ENCODE results near the gene DEFB124.
"Not testable (repeated sequence)": the region's sequence is repeated elsewhere in the genome, so short reads cannot be mapped to it uniquely, and the experiment has no call there.

DEFB124 gene, protein sequence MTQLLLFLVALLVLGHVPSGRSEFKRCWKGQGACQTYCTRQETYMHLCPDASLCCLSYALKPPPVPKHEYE

DNA sequence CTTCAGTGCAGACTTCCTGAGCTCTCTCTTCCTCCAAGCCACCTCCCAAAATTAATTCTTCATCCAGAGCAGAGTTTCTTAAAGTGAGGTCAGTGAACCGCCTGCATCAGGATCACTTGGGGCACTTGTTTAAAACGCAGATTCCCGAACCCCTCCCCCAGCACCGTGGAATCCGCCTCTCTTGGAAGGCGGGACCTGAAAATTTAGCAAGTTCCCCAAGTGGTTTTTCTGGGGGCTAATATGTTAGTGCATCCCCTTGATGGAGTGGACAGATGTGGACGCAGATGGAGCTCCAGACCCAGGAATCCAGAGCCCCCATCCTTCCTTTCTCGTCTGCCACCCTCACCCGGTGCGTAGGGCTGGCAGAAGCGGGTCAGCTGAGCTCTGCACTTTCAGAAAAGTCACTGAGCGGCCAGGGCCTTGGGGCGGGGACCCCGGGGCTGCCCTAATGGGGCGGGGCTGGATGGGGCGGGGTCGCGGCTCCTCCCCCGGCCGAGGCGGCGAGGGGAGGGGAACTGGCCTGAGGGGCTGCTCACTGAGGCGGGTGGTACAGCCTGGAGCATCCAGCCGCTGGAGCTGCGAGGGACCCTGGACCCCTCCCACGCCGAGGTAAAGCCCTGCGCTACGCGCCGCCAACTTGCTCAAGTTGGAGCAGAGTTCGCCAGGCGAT is at the start of gene DEFB124, which contains the start of gene REM1:
Gene DEFB124 (minus strand): TSS at position 370 of the 670 bp plus-strand sequence. CDS start 2,114 bp downstream, outside the sequence.
Gene REM1 (plus strand): TSS at position 531 of the 670 bp plus-strand sequence. CDS start 1,158 bp downstream, outside the sequence.
- no peak for DNase-seq

DNA sequence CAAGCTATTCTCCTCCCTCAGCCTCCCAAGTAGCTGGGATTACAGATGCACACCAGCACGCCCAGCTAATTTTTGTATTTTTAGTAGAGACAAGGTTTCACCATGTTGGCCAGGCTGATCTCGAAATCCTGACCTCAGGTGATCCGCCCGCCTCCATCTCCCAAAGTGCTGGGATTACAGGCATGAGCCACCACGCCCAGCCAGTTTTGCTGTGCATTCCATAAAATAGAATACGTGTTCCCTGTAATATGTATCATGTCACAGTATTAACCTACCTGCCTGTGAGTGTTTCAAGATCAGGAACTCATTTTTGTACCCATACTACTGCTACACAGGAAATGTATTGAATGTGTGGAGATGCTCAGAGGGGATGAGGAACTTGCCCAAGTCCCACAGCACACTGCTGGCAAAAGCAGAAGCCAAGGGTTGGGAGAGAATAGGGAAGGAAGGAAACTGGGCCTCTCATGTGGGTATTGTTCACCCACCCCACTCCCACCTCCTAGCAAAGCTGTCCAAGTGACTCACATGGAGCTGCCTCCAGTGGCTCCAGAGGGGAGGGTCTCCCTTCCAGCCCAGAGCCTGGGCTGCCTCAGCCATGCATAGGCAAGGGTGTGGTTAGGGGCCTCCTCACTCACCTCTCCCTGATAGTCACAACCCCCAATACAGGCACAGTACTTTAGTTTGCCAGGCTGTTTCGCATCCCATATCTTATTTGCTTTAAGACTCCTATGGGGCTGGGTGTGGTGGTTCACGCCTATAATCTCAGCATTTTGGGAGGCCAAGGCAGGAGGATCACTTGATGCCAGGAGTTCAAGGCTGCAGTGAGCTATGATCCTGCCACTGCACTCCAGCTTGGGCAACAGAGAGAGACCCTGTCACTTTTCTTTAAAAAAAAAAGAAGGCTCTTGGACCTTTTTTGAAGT is 48.7 kb upstream of the DEFB124 start:
- DNase-seq = no peak

DNA sequence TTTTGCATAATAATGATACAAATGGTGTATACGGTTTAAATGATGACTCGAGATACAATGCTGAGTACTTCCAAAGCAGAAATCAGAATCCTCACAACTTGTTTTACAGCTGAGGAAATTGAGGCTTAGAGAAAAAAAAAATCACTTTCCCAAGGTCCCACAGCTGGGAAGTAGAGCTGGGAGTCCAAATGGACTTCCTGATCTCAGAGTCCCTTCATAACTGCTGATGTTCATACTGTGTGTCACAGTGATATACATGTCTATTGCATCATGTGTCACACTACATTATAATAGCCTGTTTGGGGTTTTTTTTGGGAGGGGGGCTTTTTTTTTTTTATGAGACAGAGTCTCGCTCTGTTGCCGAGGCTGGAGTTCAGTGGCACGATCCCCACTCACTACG is 47.8 kb upstream of the DEFB124 start:
- no peak for DNase-seq

DNA sequence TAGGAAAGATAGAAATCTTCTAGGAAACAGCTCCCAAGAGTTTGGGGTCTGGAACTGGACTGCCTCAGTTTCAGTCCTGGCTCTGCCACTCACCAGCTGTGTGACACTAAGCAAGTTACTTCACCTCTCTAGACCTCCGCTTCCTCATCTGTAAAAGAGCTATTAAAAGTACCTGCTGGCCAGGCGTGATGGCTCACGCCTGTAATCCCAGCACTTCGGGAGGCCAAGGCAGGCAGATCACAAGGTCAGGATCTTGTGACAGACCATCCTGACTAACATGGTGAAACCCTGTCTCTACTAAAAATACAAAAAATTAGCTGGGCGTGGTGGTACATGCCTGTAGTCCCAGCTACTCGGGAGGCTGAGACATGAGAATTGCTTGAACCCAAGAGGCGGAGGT is 46.3 kb upstream of the DEFB124 start:
- DNase-seq = not testable (repeated sequence)

DNA sequence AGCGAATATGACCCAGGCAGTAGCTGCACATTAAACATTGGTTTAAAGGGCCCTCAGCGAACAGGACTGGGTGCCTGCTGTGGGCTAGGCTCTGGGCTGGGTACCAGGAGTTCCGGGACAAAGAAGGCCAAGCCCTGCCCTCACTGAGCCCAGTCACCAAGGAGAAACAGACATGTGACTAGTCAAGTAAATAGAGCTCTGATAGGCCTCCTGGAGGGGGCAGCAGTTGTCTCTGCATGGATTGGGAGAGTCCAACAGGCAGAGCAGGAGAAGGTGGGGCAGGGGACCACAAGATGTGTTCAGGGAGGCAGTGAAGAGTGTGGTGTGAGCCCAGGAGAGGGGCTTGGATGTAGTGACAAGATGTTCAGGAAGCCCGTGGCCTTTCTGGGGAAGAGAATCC is 42.4 kb upstream of the DEFB124 start:
- peak in 1 of 2 experiments; percentile 75 for DNase-seq

DNA sequence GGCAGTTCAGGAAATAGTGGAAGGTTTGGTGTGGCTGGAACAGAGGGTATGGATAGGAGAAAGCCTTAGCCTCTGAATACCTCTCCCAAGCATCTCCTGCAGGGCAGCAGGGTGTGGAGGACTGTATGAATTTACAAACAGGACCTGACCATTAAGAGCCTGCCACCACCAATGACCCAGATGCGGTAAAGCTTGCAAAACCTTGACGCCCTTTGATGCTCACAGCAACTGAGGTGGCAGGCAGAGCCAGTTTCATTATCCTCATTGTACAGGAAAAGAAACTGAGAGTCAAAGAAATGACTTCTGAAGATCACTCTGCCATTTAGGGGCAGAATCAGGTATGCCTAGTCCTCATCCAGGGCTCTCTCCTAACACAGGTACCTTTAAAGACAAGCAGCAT is 41.7 kb upstream of the DEFB124 start:
- no peak for DNase-seq

DNA sequence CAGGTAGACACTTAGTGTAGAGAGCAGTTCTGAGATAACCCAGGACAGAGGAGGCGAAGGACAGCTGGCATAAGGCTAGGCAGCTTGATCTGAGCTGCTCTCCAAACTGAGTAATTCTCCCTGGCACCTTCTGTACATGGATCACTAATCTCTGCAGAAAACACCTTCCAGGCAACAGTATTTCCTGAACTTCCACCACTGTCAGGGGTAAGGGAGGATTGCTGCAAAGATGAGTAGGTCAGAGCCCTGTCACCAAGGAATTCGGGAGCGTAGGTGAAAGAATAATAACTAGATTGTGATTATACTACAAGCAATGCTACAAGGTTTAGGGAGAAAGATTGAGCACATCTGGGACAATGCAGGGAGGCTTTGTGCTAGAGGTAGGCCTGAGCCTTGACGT is 41.2 kb upstream of the DEFB124 start:
- DNase-seq = no peak

DNA sequence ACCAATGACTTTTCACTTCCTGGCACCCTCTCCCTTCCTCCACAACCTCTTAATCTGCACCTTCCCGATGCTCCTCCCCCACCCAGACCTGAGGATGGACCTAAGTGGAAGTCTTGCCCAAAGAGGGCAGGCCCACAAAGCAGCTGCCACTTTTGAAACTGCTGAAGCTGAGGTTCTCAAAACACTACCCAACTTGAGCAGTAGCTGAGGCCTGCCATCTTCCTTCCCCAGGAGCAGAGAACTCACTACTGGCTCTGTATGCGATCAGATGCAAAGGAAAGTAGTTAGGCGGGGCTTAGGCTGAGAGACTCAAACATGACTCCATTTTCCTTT is 40.8 kb upstream of the DEFB124 start:
- no peak for DNase-seq

DNA sequence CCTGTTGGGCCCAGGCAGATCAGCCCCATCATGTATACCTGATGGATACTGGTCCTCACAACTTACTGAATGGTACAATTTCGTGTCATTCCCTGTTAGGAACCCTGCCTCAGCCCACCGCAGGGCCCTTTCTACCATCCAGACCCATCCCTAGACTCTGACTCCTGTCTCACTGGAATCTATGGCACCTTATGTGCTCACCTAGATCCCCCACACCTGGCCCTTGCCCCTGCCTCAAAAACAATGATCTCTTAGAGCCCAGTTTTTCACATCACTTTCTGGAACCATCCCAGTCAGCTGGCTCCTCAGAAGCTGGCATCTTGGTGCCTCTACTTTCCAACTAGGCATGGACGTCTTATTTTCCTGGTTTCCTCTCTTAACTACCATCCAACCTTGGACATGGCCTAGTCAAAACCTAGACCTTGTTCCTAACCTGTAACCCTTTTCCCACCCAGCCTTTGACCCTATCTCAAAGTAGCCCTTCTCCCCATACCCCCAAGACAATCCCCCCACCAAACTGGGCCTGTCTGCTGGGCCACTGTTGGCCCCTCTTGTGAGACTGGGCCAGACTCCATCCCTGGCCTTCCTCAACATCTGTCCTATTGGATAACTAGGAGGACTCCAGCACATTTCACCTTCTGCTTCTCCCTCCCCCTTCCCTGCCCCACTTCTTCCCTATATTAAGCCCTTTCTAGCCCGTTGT is 40.3 kb upstream of the DEFB124 start:
- no peak for DNase-seq

DNA sequence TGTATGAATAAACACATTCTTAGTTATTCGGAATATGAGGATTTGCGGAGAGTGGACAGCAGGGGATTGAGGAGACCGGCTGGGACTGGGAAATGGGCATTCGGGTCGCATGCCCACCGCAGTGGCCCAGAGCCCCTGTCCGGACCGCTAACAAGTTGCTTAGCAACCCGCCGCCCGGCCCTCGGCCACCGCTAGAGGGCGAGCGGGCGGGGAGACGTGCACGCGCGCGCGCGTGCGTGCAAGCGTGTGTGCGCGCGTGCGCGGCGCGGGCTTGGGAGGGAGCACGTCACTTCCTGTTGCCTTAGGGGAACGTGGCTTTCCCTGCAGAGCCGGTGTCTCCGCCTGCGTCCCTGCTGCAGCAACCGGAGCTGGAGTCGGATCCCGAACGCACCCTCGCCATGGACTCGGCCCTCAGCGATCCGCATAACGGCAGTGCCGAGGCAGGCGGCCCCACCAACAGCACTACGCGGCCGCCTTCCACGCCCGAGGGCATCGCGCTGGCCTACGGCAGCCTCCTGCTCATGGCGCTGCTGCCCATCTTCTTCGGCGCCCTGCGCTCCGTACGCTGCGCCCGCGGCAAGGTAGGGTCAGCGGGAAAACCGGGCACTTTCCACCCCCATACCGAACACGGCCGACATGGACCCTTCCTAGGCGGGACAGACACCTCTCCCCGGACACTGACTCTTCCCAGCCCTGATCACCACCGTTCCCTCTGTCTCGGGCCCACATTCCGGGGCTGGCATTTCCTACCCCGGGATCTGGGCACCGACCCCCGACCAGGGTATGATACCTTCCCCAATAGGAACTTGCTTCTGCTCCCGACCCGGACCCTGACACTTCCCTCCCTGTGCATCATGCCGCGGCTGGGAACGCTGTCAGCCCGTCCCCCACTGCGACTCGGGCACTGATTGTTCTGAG is 39.5 kb upstream of the DEFB124 start, which contains the start of gene HM13:
Gene HM13 (plus strand): TSS at position 289 of the 918 bp plus-strand sequence. CDS start 110 bp downstream, at position 399.
- DNase-seq = peak; percentile 91 to 92

DNA sequence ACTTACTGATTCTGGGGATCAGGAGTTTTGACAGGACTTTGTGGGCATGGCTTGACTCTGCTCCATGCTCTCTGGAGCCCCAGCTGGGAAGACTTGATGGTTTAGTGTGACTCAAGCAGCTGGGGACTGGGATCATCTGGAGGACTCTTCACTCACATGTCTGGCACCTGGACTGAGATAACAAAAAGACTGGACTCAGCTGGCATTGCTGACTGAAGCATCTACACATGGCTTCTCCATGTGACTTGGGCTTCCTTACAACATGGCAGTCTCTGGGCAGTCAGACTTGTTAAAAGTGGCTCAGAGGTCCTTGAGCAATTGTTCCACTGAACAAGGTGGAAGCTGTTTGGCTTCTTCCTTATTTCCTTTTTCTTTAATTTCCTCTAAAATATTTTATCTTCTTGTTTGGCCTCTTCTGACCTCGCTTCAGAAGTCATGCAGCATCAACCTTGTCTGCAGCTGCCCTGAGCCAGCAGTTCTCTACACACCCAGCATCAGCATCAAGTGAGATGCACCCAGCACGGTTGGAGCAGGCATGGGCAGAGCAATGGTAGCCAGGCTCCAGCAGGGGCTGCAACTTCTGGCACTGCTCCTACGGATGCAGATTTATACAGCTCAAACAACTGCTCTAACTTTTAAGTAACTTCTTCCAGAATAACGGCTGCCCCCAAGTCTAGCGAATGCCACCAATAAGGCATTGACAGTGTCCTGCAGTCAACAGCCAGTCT is 33.8 kb upstream of the DEFB124 start:
- no peak for DNase-seq

DNA sequence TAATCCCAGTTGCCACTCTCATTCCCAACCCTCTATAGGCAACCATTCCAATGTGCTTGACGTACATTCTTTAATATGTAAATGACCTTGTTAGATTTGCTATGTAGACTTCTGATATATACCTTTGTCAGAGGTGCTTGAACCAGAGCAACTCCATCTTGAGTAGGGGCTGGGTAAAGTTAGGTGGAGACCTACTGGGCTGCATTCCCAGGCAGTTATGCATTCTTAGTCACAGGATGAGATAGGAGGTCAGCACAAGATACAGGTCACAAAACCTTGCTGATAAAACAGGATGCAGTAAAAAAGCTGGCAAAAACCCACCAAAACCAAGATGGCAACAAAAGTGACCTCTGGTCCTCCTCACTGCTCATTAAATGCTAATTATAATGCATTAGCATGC is 31.0 kb upstream of the DEFB124 start:
- no peak for DNase-seq

DNA sequence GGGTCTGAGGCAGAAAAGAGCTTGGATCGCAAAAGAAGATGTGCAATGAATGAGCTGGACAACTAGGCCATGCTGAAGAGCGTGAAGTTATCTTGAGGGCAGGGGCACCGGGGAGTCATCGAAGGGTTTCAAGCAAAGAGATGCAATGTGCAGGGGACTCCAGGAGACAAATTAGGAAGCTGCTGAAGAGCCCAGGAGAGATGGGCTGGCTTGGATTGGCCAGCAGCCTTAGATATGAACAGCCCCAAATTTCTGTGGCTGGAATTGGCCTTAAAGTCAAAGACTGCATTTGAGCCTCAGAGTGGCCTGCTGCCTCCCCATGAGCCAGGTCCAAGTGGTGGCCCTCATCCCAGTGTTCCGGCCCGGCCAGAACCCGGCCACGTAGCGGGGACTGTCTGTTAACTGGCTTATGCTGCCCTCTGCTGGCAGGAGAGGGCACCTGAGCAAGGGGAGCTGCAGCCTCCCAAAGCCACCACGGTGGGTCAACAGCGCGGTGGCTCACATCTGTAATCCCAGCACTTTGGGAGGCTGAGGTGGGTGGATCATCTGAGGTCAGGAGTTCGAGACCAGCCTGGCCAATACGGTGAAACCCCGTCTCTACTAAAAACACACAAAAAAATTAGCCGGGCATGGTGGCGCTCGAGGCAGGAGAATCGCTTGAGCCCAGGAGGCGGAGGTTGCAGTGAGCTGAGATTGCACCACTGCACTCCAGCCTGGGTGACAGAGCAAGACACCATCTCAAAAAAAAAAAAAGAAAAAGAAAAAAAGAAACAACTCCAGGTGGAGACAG is 28.2 kb upstream of the DEFB124 start:
- DNase-seq = peak; percentile 57 to 79

DNA sequence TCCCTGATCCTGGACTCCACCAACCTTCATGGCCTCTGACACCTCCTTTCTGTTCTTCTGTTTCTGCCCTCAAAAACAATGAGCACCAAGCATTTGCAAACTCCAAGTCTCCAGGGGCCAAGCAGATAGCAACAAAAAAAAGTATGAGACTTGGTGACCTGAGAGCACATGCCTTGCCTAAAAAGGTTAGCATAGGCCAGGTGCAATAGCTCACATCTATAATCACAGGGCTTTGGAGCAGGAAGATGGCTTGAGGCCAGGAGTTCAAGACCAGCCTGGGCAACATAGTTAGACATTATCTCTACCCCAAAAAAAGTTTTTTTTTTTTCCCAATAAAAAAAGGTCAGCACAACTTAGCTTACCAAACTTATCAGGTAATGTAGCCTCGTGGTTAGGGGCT is 25.6 kb upstream of the DEFB124 start:
- no peak for DNase-seq

DNA sequence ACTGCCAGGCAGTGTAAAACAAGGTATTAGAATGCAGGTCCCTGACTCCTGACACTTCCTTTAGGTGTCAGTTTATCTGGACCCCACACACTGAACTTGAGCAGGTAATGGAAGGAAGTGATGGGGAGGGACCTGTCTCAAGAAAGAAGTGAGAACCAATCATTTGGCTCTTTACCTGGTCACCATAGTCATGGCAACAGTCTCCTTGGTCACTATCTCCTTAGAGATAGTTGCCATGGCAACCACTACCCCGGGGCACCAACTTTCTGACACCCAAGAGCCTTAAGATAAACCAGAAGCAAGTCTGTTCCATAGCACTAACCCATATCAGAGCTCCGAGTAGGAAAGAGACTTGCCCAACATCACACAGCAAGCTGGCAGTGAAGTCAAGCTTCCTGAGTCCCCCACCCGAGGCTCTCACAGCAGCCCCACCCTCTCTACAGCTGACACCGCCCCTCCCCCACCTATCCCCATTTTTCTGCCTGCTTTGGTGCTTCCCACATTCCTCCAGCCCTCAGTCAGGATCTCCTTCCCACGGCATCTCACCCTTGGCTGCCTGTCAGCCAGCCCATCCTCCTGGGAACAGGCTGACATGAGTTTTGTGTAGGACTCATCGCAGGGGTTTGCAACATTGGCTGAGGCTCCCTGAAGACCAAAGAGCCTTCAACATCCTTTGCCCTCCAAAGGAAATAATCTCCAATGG is 23.1 kb upstream of the DEFB124 start:
- DNase-seq = no peak

DNA sequence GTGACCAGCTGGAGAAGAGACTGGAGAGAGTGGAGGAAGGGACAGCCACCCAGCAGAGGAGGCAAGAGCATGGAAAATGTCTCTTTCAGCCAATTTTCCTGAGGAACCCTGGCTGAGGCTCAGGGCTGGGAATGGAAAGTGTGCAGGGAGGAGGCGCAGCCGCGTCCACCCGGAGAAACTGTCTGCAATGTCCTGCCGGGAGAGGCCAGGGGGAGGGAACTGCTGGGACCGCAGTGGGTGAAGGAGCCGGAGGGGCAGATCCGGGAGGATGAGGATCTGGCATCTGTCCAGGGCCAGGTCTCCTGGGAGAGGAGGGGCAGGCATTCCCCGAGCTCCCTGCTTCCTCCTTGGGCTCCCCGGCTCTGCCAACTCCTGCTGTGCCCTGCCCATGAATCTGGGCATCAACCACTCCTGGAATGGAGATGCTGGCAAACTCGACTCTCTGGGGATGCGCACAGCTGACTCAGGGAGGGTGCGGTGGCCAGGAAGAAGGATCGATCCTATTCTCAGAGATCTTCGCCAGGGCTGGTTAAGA is 21.9 kb upstream of the DEFB124 start:
- DNase-seq = no peak

DNA sequence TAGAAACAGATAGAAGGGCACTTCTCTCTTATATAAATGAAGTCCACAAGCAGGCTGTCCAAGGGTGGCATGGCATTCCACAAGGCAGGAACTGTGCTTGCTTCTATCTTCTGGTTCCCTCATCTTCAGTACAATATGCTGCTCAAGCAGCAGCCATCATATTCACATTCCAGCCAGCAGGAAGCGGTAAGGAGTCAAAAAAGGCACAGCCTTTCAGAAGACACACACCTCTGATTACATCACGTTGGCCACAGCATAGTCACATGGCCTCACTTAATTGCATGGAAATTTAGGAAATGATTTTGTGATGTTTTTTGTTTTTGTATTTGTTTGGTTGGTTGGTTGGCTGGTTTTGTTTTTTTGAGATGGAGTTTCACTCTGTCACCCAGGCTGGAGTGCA is 19.2 kb upstream of the DEFB124 start:
- DNase-seq = peak; percentile 30 to 54

DNA sequence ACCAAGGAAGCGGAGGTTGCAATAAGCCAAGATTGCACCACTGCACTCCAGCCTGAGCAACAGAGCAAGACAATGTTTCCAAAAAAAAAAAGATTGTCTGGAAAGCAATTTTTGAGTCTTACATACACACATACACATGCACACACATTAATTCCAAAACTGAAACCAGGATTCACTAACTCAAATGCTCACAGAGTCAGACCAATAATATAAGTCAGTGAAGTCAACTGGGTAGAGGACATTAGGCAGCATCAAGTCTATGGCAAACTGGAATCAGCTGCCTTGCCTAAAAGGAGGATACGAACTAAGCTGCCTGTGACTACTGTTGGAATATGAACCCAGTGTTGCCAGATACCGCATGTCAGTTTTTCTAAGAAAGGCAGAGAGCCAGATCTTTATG is 15.8 kb upstream of the DEFB124 start:
- no peak for DNase-seq

DNA sequence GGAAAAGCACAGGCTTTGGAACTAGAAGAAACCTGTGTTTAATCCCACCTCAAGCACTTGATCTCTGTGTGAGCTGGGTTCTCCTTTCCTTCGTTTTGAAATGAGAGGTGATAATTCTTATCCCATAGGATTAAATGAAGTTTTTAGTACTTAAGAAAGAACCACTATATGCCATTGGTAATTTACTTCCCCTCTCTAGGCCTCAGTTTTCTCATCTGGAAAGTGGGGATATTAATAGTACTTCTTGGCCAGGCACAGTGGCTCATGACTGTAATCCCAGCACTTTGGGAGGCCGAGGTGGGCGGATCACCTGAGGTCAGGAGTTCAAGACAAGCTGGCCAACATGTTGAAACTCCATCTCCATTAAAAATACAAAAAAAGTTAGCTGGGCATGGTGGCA is 14.2 kb upstream of the DEFB124 start:
- no peak for DNase-seq

DNA sequence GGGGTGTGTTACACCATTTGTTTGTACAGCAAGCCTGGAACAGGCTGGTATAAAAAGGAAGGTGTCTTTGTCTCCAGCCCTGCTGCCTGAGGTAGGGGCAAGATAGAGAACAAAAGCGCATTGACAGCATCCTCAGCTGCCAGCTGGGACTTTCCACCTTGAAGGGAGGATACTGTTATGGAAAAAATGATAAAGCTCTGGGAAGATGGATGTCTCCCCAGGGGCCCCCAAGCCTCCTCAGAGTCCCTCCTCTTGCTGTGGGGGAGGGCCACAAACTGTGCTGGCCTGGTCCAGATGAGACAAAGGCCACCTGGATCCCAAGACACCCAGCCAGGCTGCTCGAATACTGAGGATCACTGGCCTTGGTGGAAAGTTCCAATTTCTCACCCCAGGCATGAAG is 13.2 kb upstream of the DEFB124 start:
- DNase-seq = no peak
